Measurements from ENCODE around the gene HSFX4. TPM values are rescaled to one million over a fixed set of nuclear protein-coding genes. Genes with fewer than 3 reads are reported as not detected.
"Not testable (repeated sequence)": the region's sequence is repeated elsewhere in the genome, so short reads cannot be mapped to it uniquely, and the experiment has no call there.

Gene HSFX4
- not detected in 2 replicates for total RNA-seq

GRCh38 chrX:149929400-149929799, at the start of gene HSFX4:
Gene HSFX4, plus strand, starts transcription at chrX:149929573. Its CDS starts 72 bp downstream, at chrX:149929645.
- not testable (repeated sequence) for H3K4me3 ChIP-seq (ENCODE audit: low read depth, low read length); DNase-seq (ENCODE audit: low read depth); H3K27me3 ChIP-seq (ENCODE audit: control insufficient read depth, insufficient read depth, low read length); H3K36me3 ChIP-seq (ENCODE audit: control insufficient read depth, insufficient read depth, low read length)

- DNase-seq (ENCODE audit: low read depth): no peak
- H3K27me3 ChIP-seq (ENCODE audit: control insufficient read depth, insufficient read depth, low read length): no peaks in the 10 kb centered on the region
- no peak within 1 kb of the TSS for H3K4me3 ChIP-seq (ENCODE audit: low read depth, low read length)
- no peaks in the 10 kb centered on the region for H3K36me3 ChIP-seq (ENCODE audit: control insufficient read depth, insufficient read depth, low read length)
- TF ChIP-seq CTCF (IDR thresholded peaks at IDR 0.05; ENCODE audit: insufficient read depth, low read length, poor library complexity, severe bottlenecking): peak; percentile 2
Observed at GRCh38 chrX:149881081-149881711, 48.2 kb upstream of the HSFX4 start, which contains the start of gene MAGEA8. Gene MAGEA8, plus strand, starts transcription at chrX:149881183. Its CDS starts 3,090 bp downstream, at chrX:149884273.

GRCh38 chrX:149890828-149891227, 38.5 kb upstream of the HSFX4 start:
- not testable (repeated sequence) for H3K36me3 ChIP-seq (ENCODE audit: control insufficient read depth, insufficient read depth, low read length); DNase-seq (ENCODE audit: low read depth); H3K27me3 ChIP-seq (ENCODE audit: control insufficient read depth, insufficient read depth, low read length); H3K4me3 ChIP-seq (ENCODE audit: low read depth, low read length)

GRCh38 chrX:149898554-149898953, 30.8 kb upstream of the HSFX4 start:
- Histone ChIP-seq H3K4me3 (ENCODE audit: low read depth, low read length) (no peak overlapping the region), H3K36me3 (ENCODE audit: control insufficient read depth, insufficient read depth, low read length) (no peaks in the 10 kb centered on the region), H3K27me3 (ENCODE audit: control insufficient read depth, insufficient read depth, low read length) (no peaks in the 10 kb centered on the region)
- TF ChIP-seq CTCF (IDR thresholded peaks at IDR 0.05; ENCODE audit: insufficient read depth, low read length, poor library complexity, severe bottlenecking): no peak
- DNase-seq (ENCODE audit: low read depth): no peak

GRCh38 chrX:149903889-149904748, 25.3 kb upstream of the HSFX4 start:
- H3K36me3 ChIP-seq (ENCODE audit: control insufficient read depth, insufficient read depth, low read length): no peaks in the 10 kb centered on the region
- peak; percentile 31 for TF ChIP-seq CTCF (IDR thresholded peaks at IDR 0.05; ENCODE audit: insufficient read depth, low read length, poor library complexity, severe bottlenecking)
- no peak overlapping the region for H3K4me3 ChIP-seq (ENCODE audit: low read depth, low read length)
- DNase-seq (ENCODE audit: low read depth): no peak
- H3K27me3 ChIP-seq (ENCODE audit: control insufficient read depth, insufficient read depth, low read length): no peaks in the 10 kb centered on the region

DNA sequence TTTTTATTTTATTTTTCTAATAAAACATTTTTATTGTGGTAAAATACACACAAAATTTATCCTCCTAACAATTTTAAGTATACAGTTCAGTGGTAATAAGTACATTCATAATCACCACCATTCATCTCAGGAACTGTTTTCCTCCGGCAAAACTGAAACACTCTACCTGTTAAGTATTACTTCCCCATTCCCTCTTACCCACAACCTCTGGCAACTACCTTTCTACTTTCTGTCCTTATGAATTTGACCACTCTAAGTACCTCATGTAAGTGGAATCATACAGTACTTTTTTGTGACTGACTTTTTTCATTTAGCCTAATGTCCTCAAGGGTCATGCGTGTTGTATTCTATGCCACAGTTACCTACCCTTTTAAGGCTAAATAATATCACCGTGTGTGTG, 21.1 kb upstream of the HSFX4 start:
- no peak for DNase-seq (ENCODE audit: low read depth)
- H3K4me3 ChIP-seq (ENCODE audit: low read depth, low read length): no peak overlapping the region
- H3K36me3 ChIP-seq (ENCODE audit: control insufficient read depth, insufficient read depth, low read length): no peaks in the 10 kb centered on the region
- H3K27me3 ChIP-seq (ENCODE audit: control insufficient read depth, insufficient read depth, low read length): no peaks in the 10 kb centered on the region
- TF ChIP-seq CTCF (IDR thresholded peaks at IDR 0.05; ENCODE audit: insufficient read depth, low read length, poor library complexity, severe bottlenecking): no peak
